22Rv1 (cell line): ENCODE results near the gene TMA16.

Experiments
- H3K27ac ChIP-seq: fragments of 450-650 bp; 2 replicates; pipeline ENCODE4 v1.5.1; 2017
- CTCF ChIP-seq: fragments of 450-650 bp; IDR thresholded peaks from 2 replicates; pipeline ENCODE4 v1.5.1; 2017; ENCODE audit warnings: mild to moderate bottlenecking
- ZFX ChIP-seq: fragments of 450-650 bp; IDR thresholded peaks from 2 replicates; pipeline ENCODE4 v1.6.1; 2017; ENCODE audit warnings: antibody characterized with exemption, borderline replicate concordance

TMA16 gene

DNA sequence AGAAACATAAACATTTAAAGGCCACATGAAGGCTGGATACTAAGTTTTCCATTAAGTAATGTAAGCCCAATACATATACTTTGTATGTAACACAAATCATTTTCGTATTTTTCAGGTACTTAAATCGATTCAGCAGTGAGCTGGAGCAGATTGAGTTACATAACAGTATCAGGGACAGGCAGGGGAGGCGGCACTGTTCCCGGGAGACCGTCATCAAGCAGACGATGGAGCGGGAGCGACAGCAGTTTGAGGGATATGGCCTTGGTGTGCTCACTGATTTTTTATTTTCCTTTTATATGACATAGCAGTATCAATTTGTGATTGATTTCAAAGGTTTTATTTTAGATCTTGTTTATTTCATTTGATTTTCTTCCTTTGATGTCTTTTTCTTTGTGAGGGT is 20.7 kb downstream of the TMA16 start:
- TF ChIP-seq CTCF, result no peak
- TF ChIP-seq ZFX, result no peak
- H3K27ac ChIP-seq, result no peak overlapping the region

DNA sequence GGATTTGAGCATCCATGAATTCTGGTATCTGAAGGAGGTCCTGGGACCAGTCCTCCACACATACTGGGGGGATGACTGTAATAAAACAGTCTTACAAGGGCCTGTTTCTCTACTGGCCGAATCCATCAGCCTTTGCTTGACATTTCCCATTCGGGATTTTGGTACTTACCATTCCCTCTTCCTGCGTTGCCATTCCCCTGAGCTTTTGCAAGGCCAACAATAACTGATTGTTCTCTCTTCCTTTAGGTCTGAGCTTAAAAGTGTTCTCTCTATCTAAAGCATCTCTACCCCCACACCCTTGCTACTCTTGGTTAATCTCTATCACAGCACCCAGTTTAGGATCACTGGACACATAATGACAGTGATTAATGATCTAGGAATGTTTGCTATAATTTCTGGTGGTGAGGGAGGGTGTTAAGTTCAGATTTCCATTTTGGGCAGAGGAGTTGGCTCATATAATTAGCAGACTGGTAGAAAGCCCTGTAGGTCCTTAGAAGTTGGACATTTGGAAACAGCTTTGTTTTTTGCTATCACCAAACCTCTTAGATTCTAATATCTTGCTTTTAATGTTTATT is 29.4 kb downstream of the TMA16 start:
- no peak for TF ChIP-seq ZFX
- no peak for TF ChIP-seq CTCF
- H3K27ac ChIP-seq, result no peak overlapping the region

DNA sequence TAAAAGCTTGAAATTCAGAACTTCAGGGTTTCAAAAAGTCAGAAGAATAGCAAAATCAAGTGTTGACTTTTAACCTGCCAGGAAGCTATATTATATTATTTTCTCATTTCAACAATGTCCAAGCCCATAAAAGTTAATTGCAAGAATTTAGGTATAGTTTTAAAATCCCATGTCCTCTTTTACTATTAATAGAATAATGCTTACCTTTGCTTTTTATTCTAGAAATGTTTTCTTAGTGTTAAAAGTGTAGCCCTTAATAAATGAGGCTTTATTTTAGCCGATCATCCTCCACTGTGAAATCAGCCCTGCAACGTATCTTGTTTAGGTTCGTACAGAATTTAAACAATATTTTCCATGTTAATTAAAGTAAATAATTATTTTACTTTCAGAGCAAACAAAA is 31.5 kb downstream of the TMA16 start:
- TF ChIP-seq CTCF, result no peak
- no peak for TF ChIP-seq ZFX
- H3K27ac ChIP-seq, result no peak overlapping the region

DNA sequence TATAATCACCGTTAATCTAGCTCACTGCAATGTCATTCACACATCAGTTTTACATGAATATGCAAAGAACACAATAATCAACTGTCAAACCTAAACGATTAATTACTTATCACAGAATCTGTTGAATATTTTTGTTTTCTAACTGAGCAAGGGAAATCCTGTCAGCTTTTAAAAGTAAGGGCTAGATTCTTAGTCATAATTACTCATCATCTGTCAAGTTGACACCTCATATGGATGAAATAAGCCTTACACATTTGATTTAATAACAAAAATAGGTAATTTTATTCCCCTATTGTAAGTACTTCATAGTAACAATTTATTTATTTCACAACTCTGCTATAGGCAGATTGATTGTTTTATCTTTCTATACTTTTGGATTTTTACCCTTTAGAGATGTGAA is 32.7 kb downstream of the TMA16 start:
- H3K27ac ChIP-seq, result no peak overlapping the region
- TF ChIP-seq CTCF, result no peak
- TF ChIP-seq ZFX, result no peak

DNA sequence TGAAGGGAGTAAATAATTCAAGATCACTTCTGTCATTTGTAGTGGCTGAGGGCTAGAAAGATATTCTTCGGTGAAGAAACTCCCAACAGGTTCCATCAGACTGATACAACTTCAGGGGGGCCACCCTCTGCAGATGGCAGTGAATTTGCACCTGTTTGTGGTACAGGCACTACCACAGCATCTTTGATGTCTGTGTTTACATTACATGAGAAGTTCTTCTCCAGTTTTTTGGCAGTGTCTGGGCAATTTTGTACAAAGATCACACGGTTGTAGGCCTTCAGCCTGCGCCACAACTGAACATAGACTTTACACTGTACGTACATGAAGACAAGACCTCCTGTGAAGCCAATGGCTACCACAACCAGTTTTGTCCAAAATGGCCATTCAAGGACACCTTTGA is 34.2 kb downstream of the TMA16 start:
- H3K27ac ChIP-seq, result no peak overlapping the region
- TF ChIP-seq ZFX (no peak), CTCF (no peak)

DNA sequence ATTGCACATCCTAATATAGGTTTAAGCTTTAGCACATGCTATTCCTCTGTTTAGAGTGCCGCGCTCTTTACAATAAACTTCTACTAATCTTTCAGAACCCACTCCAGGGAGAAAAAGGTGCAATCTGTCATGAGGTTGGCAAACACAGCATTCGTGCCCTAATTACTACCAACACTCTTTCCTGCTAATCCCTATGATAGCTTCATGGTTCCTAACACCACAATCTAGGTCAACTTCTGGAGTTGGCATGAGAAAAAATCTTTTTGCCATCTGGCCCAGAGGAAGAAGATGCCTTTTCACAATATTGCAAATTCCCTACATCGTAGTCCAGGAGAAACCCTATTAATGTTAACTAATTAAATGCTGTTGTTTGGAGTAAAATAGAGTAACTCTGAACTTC is 39.6 kb downstream of the TMA16 start:
- TF ChIP-seq CTCF (no peak), ZFX (no peak)
- H3K27ac ChIP-seq, result no peak overlapping the region

DNA sequence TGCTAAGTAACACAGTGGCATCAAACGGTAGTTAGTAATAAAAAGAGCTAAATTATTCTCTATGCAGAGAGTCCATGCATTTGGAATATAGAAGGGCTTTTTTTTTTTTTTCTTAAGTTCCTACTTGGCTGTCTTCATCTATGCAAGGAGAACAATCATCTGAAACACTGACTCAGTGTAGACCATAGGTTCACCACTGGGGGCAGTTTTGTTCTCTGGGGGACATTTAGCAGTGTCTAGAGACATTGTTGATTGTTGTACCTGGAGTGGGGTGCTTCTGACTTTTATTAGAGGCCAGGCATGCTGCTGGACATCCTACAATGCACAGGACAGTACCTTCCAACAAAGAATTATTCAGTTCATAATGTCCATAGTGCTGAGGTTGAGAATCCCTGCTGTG is 41.2 kb downstream of the TMA16 start:
- no peak overlapping the region for H3K27ac ChIP-seq
- TF ChIP-seq CTCF (no peak; the same call in 1 of the 2 replicates), ZFX (no peak)
